Bronchial epithelial cell (primary cell): Measurements from ENCODE around the gene LDB2. TPM values are rescaled to one million over a fixed set of nuclear protein-coding genes. Genes with fewer than 3 reads are reported as not detected.
"Not testable (repeated sequence)": the region's sequence is repeated elsewhere in the genome, so short reads cannot be mapped to it uniquely, and the experiment has no call there.

Experiments used
- DNase-seq: peaks from one replicate; pipeline ENCODE4 v3.0.0-alpha.2; 2010; ENCODE audit warnings: low read depth
- FAIRE-seq: peaks from 2 replicates; lab custom pipeline; 2011; peaks lifted over from hg19 to GRCh38; lab: Jason Lieb, UNC
- H3K27me3 ChIP-seq: 2 replicates; pipeline ENCODE4 v1.5.1; 2011; ENCODE audit warnings: low read length; ENCODE audit not compliant: control insufficient read depth, insufficient read depth
- H3K36me3 ChIP-seq: 2 replicates; pipeline ENCODE4 v1.5.1; 2011; ENCODE audit warnings: low read length; ENCODE audit not compliant: control insufficient read depth, insufficient read depth
- H3K4me3 ChIP-seq: 2 replicates; pipeline ENCODE4 v1.5.1; 2011; ENCODE audit warnings: mild to moderate bottlenecking, low read depth, low read length, control low read depth
- total RNA-seq: library from RNA; depleted of rRNA; stranded (reverse); fragments of >200 nt; gene quantifications from 2 replicates; pipeline ENCODE4 v1.2.1, GENCODE V29; 2014
- TF ChIP-seq, protein P1 (sequence below): IDR thresholded peaks from 2 replicates; pipeline ENCODE4 v1.5.1; 2011; ENCODE audit warnings: mild to moderate bottlenecking, moderate library complexity, low read length, control low read depth, inconsistent platforms; ENCODE audit not compliant: insufficient read depth, severe bottlenecking

The LDB2 gene
- total RNA-seq, 1 donor from 2014 or later, result not detected

DNA sequence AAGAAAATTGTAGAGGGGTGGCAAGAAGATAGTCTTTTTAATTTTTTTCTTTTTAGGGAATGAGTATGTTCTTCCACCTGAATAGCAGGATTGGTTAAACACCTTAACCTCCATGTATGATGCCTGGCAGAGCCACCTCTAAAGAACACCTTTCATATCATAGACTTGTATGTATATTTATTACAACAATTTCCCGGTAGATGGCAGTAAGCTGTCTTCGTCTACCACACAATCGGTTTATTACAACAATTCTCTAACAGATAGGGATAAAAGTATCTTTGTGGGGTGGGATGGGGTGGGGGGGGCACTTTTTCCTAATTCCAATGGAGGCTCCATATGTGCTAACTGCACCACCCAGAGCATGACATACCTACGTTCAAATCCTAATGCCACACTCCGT, 255.5 kb downstream of the LDB2 start:
- DNase-seq (no peak), FAIRE-seq (no peak)
- Histone ChIP-seq H3K27me3 (no peaks in the 10 kb centered on the region), H3K36me3 (no peaks in the 10 kb centered on the region), H3K4me3 (no peak overlapping the region)
- TF ChIP-seq, protein P1, sequence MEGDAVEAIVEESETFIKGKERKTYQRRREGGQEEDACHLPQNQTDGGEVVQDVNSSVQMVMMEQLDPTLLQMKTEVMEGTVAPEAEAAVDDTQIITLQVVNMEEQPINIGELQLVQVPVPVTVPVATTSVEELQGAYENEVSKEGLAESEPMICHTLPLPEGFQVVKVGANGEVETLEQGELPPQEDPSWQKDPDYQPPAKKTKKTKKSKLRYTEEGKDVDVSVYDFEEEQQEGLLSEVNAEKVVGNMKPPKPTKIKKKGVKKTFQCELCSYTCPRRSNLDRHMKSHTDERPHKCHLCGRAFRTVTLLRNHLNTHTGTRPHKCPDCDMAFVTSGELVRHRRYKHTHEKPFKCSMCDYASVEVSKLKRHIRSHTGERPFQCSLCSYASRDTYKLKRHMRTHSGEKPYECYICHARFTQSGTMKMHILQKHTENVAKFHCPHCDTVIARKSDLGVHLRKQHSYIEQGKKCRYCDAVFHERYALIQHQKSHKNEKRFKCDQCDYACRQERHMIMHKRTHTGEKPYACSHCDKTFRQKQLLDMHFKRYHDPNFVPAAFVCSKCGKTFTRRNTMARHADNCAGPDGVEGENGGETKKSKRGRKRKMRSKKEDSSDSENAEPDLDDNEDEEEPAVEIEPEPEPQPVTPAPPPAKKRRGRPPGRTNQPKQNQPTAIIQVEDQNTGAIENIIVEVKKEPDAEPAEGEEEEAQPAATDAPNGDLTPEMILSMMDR, result no peak

DNA sequence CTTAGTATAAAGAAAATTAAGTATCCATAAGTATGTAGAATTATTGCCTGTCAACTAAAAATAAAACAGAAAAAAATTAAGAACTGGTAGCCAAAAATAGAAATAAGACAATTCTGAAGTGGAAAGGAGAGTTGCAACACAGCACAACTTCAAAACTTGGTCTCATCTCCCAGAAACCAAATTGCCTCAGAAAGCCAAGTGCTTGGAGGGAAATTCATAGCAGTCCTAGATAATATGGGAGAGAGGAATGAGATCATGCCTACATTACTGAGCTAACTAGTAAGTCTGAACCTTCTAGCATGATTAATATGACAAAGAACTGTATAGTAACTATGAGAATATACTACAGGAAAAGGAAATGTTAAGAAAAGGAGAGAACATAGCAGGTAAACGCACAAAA, 256.5 kb downstream of the LDB2 start:
- Histone ChIP-seq H3K4me3 (no peak overlapping the region), H3K36me3 (no peaks in the 10 kb centered on the region), H3K27me3 (no peaks in the 10 kb centered on the region)
- TF ChIP-seq, protein P1, result no peak
- FAIRE-seq (no peak), DNase-seq (no peak)

GRCh38 chr4:16636912-16637630, 261.4 kb downstream of the LDB2 start:
- FAIRE-seq, result no peak
- Histone ChIP-seq H3K36me3 (no peaks in the 10 kb centered on the region), H3K27me3 (no peaks in the 10 kb centered on the region), H3K4me3 (no peak overlapping the region)
- TF ChIP-seq, protein P1, result no peak
- no peak for DNase-seq

- no peak overlapping the region for H3K4me3 ChIP-seq
These were observed 262.1 kb downstream of the LDB2 start for GRCh38 chr4:16636304-16636703.

GRCh38 chr4:16629274-16629673, 269.2 kb downstream of the LDB2 start:
- FAIRE-seq, H3K36me3 ChIP-seq, H3K27me3 ChIP-seq, DNase-seq, H3K4me3 ChIP-seq: not testable (repeated sequence)

More at GRCh38 chr4:16636304-16636703, 262.1 kb downstream of the LDB2 start:
- Histone ChIP-seq H3K36me3 (no peaks in the 10 kb centered on the region), H3K27me3 (no peaks in the 10 kb centered on the region)
- TF ChIP-seq, protein P1, result no peak
- DNase-seq (no peak), FAIRE-seq (no peak)

GRCh38 chr4:16628835-16629234, 269.6 kb downstream of the LDB2 start:
- H3K27me3 ChIP-seq, DNase-seq, H3K36me3 ChIP-seq, H3K4me3 ChIP-seq, FAIRE-seq: not testable (repeated sequence)

GRCh38 chr4:16627999-16628398, 270.4 kb downstream of the LDB2 start:
- Histone ChIP-seq H3K36me3 (no peaks in the 10 kb centered on the region), H3K27me3 (no peaks in the 10 kb centered on the region), H3K4me3 (no peak overlapping the region)
- TF ChIP-seq, protein P1, result no peak
- no peak for FAIRE-seq
- no peak for DNase-seq
